Coronary artery (tissue), 2 donors: ENCODE data around the gene GTF2A2.
"Not testable (repeated sequence)": the region's sequence is repeated elsewhere in the genome, so short reads cannot be mapped to it uniquely, and the experiment has no call there.

Experiments
- DNase-seq: peaks from one replicate; pipeline ENCODE4 v3.0.0-alpha.2; 2017; ENCODE audit warnings: low spot score
- H3K27ac ChIP-seq, 2 donors: fragments of 200-600 bp; sonication (generic); one replicate each; pipeline ENCODE4 v1.5.1; 2016 to 2019
- H3K4me3 ChIP-seq: fragments of 200-600 bp; sonication (generic); 2 replicates; pipeline ENCODE4 v1.5.1; 2016; ENCODE audit warnings: mild to moderate bottlenecking, moderate library complexity
- CTCF ChIP-seq: fragments of 200-600 bp; sonication (generic); IDR thresholded peaks from one replicate; pipeline ENCODE4 v1.5.1; 2019; ENCODE audit warnings: antibody characterized with exemption

GTF2A2 gene

GRCh38 chr15:59649603-59650002 lies 7.7 kb downstream of the GTF2A2 start:
- no peak for DNase-seq

GRCh38 chr15:59647085-59647484 lies 10.2 kb downstream of the GTF2A2 start:
- Histone ChIP-seq H3K4me3 (no peak overlapping the region), H3K27ac (no peak overlapping the region)
- TF ChIP-seq CTCF: no peak
- DNase-seq: no peak

More at GRCh38 chr15:59649603-59650002, 7.7 kb downstream of the GTF2A2 start:
- TF ChIP-seq CTCF: no peak
- Histone ChIP-seq H3K4me3 (no peak overlapping the region), H3K27ac (no peak overlapping the region)

GRCh38 chr15:59646277-59646676 lies 11.0 kb downstream of the GTF2A2 start:
- no peak for DNase-seq
- Histone ChIP-seq H3K27ac (no peak overlapping the region), H3K4me3 (no peak overlapping the region)
- TF ChIP-seq CTCF: no peak

- not testable (repeated sequence) for DNase-seq, H3K27ac ChIP-seq
These were observed 11.5 kb downstream of the GTF2A2 start for GRCh38 chr15:59645812-59646211.

GRCh38 chr15:59644756-59645155 lies 12.6 kb downstream of the GTF2A2 start:
- TF ChIP-seq CTCF: no peak
- DNase-seq: no peak
- Histone ChIP-seq H3K27ac (no peak overlapping the region), H3K4me3 (no peak overlapping the region)

More at GRCh38 chr15:59645812-59646211, 11.5 kb downstream of the GTF2A2 start:
- H3K4me3 ChIP-seq: not testable (repeated sequence)

- TF ChIP-seq CTCF: no peak
- H3K27ac ChIP-seq: no peak overlapping the region
- no peak for DNase-seq
- no peak overlapping the region for H3K4me3 ChIP-seq
These were observed 15.0 kb downstream of the GTF2A2 start for GRCh38 chr15:59642351-59642750.

- not testable (repeated sequence) for H3K4me3 ChIP-seq, H3K27ac ChIP-seq, DNase-seq
These were observed 19.8 kb downstream of the GTF2A2 start for GRCh38 chr15:59637507-59637906.

- TF ChIP-seq CTCF: no peak
- H3K27ac ChIP-seq: no peak overlapping the region
- no peak for DNase-seq
- H3K4me3 ChIP-seq: no peak overlapping the region
These were observed 21.1 kb downstream of the GTF2A2 start for GRCh38 chr15:59636184-59636583.
